HG03060 (cell line): ENCODE results near the gene PIH1D2.
"Not testable (repeated sequence)": the region's sequence is repeated elsewhere in the genome, so short reads cannot be mapped to it uniquely, and the experiment has no call there.

Experiments
- ATAC-seq: cut with Tn5 transposase; IDR thresholded peaks from one replicate; pipeline ENCODE4 v1.9.1; 2021; ENCODE audit warnings: low read depth, moderate number of reproducible peaks; ENCODE audit not compliant: unreplicated experiment

Gene PIH1D2

GRCh38 chr11:112073941-112074811 lies at the start of gene PIH1D2, which contains the start of gene NKAPD1:
Gene PIH1D2, minus strand, starts transcription at chr11:112074017. Its CDS starts 843 bp downstream, at chr11:112073174.
Gene NKAPD1, plus strand, starts transcription at chr11:112074299. Its CDS starts 1,276 bp downstream, at chr11:112075575.
- ATAC-seq, result no peak

GRCh38 chr11:112123129-112123528 lies 49.3 kb upstream of the PIH1D2 start:
- ATAC-seq, result no peak

- no peak for ATAC-seq
These were observed 48.3 kb upstream of the PIH1D2 start for GRCh38 chr11:112121981-112122615.

GRCh38 chr11:112118176-112118575 lies 44.4 kb upstream of the PIH1D2 start:
- no peak for ATAC-seq

- no peak for ATAC-seq
These were observed 41.6 kb upstream of the PIH1D2 start for GRCh38 chr11:112115386-112115785.

GRCh38 chr11:112114460-112114859 lies 40.6 kb upstream of the PIH1D2 start:
- no peak for ATAC-seq

GRCh38 chr11:112113539-112114457 lies 40.0 kb upstream of the PIH1D2 start:
- ATAC-seq, result no peak

- no peak for ATAC-seq
These were observed 32.3 kb upstream of the PIH1D2 start for GRCh38 chr11:112106070-112106469.

- no peak for ATAC-seq
These were observed 29.6 kb upstream of the PIH1D2 start for GRCh38 chr11:112103446-112103845.

- ATAC-seq, result no peak
These were observed 26.6 kb upstream of the PIH1D2 start for GRCh38 chr11:112100462-112100861.

GRCh38 chr11:112097734-112098528 lies 24.1 kb upstream of the PIH1D2 start:
- ATAC-seq, result no peak

GRCh38 chr11:112096194-112096593 lies 22.4 kb upstream of the PIH1D2 start:
- no peak for ATAC-seq

- not testable (repeated sequence) for ATAC-seq
These were observed 21.5 kb upstream of the PIH1D2 start for GRCh38 chr11:112095302-112095701.

- no peak for ATAC-seq
These were observed 13.4 kb upstream of the PIH1D2 start for GRCh38 chr11:112087212-112087611.

GRCh38 chr11:112086422-112087191 lies 12.8 kb upstream of the PIH1D2 start, which contains the start of the genes SDHD and TIMM8B:
Gene SDHD, plus strand, starts transcription at chr11:112086873. Its CDS starts 35 bp downstream, at chr11:112086908.
Gene TIMM8B, minus strand, starts transcription at chr11:112086756. Its CDS starts 33 bp downstream, at chr11:112086723.
- peak; percentile 72 for ATAC-seq

GRCh38 chr11:112085822-112086421 lies 12.1 kb upstream of the PIH1D2 start:
- ATAC-seq, result peak; percentile 6

GRCh38 chr11:112082729-112083128 lies 8.9 kb upstream of the PIH1D2 start:
- ATAC-seq, result no peak

GRCh38 chr11:112062923-112063322 lies 10.9 kb downstream of the PIH1D2 start:
- ATAC-seq, result no peak
